GM23338 (cell line): ENCODE data around the gene SMIM13. TPM values are rescaled to one million over a fixed set of nuclear protein-coding genes. Genes with fewer than 3 reads are reported as not detected.

Source experiments
- ATAC-seq: fragments of 200-7000 bp; cut with Tn5 transposase; 3 replicates; pipeline ENCODE4 v1.9.1; 2020
- DNase-seq: peaks from one replicate; pipeline ENCODE4 v3.0.0-alpha.2; 2015; ENCODE audit warnings: low spot score
- H2AFZ ChIP-seq: fragments of 200-600 bp; sonication (generic); 2 replicates; pipeline ENCODE4 v1.8.0; 2016; ENCODE audit warnings: antibody characterized with exemption, mild to moderate bottlenecking, moderate library complexity
- H3F3A ChIP-seq: fragments of 200-600 bp; sonication (generic); replicated peaks from 2 replicates; pipeline ENCODE4 v1.8.0; 2017; ENCODE audit warnings: antibody characterized with exemption, mixed run types, low read depth
- H3K27ac ChIP-seq: fragments of 200-600 bp; sonication (generic); 2 replicates; pipeline ENCODE4 v1.6.1; 2016; ENCODE audit warnings: low read depth
- H3K27me3 ChIP-seq: fragments of 200-600 bp; sonication (generic); 2 replicates; pipeline ENCODE4 v1.8.0; 2016; ENCODE audit warnings: mild to moderate bottlenecking, mixed run types, moderate library complexity; ENCODE audit not compliant: insufficient read depth
- H3K36me3 ChIP-seq: fragments of 200-600 bp; sonication (generic); 2 replicates; pipeline ENCODE4 v1.8.0; 2016; ENCODE audit warnings: mild to moderate bottlenecking; ENCODE audit not compliant: insufficient read depth
- H3K4me1 ChIP-seq: fragments of 200-600 bp; sonication (generic); 2 replicates; pipeline ENCODE4 v1.8.0; 2016; ENCODE audit warnings: mild to moderate bottlenecking, moderate library complexity; ENCODE audit not compliant: insufficient read depth
- H3K4me2 ChIP-seq: fragments of 200-600 bp; sonication (generic); 2 replicates; pipeline ENCODE4 v1.7.1; 2017; ENCODE audit warnings: mixed run types
- H3K4me3 ChIP-seq: fragments of 200-600 bp; sonication (generic); 2 replicates; pipeline ENCODE4 v1.6.1; 2016; ENCODE audit warnings: mixed run types
- H3K79me2 ChIP-seq: fragments of 200-600 bp; sonication (generic); replicated peaks from 2 replicates; pipeline ENCODE4 v1.8.0; 2017; ENCODE audit warnings: mild to moderate bottlenecking; ENCODE audit not compliant: insufficient read depth
- H3K9me2 ChIP-seq: fragments of 200-600 bp; sonication (generic); 2 replicates; pipeline ENCODE4 v1.8.0; 2017; ENCODE audit not compliant: insufficient read depth
- H4K20me1 ChIP-seq: fragments of 200-600 bp; sonication (generic); replicated peaks from 2 replicates; pipeline ENCODE4 v1.8.0; 2017; ENCODE audit warnings: mild to moderate bottlenecking; ENCODE audit not compliant: insufficient read depth
- H3K27ac Mint-ChIP-seq: 2 replicates; pipeline ENCODE4 v1.8.0; 2020; ENCODE audit warnings: inconsistent platforms, mild to moderate bottlenecking, moderate library complexity, mixed read lengths
- H3K27me3 Mint-ChIP-seq: 3 replicates; pipeline ENCODE4 v1.8.0; 2022; ENCODE audit warnings: low read depth, mild to moderate bottlenecking, moderate library complexity, mixed read lengths, inconsistent platforms; ENCODE audit not compliant: insufficient read depth, poor library complexity
- H3K36me3 Mint-ChIP-seq: 3 replicates; pipeline ENCODE4 v1.8.0; 2021; ENCODE audit warnings: low read depth, mild to moderate bottlenecking, inconsistent platforms, moderate library complexity, mixed read lengths
- H3K4me1 Mint-ChIP-seq: 3 replicates; pipeline ENCODE4 v1.8.0; 2020; ENCODE audit warnings: mild to moderate bottlenecking, inconsistent platforms, mixed read lengths
- H3K4me3 Mint-ChIP-seq: 3 replicates; pipeline ENCODE4 v1.8.0; 2021; ENCODE audit warnings: moderate library complexity, mild to moderate bottlenecking, inconsistent platforms, mixed read lengths
- H3K9me3 Mint-ChIP-seq: 3 replicates; pipeline ENCODE4 v1.8.0; 2020; ENCODE audit warnings: moderate library complexity, mild to moderate bottlenecking, inconsistent platforms, mixed read lengths
- CREB1 ChIP-seq: fragments of 250-450 bp; sonication (Bioruptor Pico); IDR thresholded peaks from 2 replicates; pipeline ENCODE4 v1.5.0; 2020; ENCODE audit warnings: low read depth, mild to moderate bottlenecking, moderate library complexity
- CTCF ChIP-seq, 2 experiments: fragments of 200-600 bp in 1 of 2; sonication (generic) in 1 of 2; conservative IDR thresholded peaks; 2 replicates each; pipeline versions ENCODE4 v1.5.1 to v1.6.1; 2016 to 2017; ENCODE audit warnings: antibody characterized with exemption in 2 of 2, low read depth in 2 of 2, mild to moderate bottlenecking in 2 of 2, moderate library complexity in 1 of 2
- ETS1 ChIP-seq: IDR thresholded peaks from 2 replicates; pipeline ENCODE4 v1.6.1; 2016; ENCODE audit warnings: antibody characterized with exemption
- EZH2 ChIP-seq: fragments of 200-600 bp; sonication (generic); IDR thresholded peaks from one replicate; pipeline ENCODE4 v1.8.0; 2017; ENCODE audit warnings: antibody characterized with exemption, mild to moderate bottlenecking, low read depth; ENCODE audit not compliant: unreplicated experiment
- EZH2phosphoT487 ChIP-seq: fragments of 200-600 bp; sonication (generic); IDR thresholded peaks from one replicate; pipeline ENCODE4 v1.8.1; 2018; ENCODE audit warnings: antibody characterized with exemption; ENCODE audit not compliant: unreplicated experiment
- JUNB ChIP-seq: IDR thresholded peaks from one replicate; pipeline ENCODE4 v1.6.1; 2016; ENCODE audit warnings: antibody characterized with exemption; ENCODE audit not compliant: unreplicated experiment
- NANOG ChIP-seq: IDR thresholded peaks from 2 replicates; pipeline ENCODE4 v1.6.1; 2016; ENCODE audit warnings: antibody characterized with exemption, borderline replicate concordance
- POLR2AphosphoS5 ChIP-seq: IDR thresholded peaks from 2 replicates; pipeline ENCODE4 v1.6.1; 2016; ENCODE audit warnings: antibody characterized with exemption, low read depth
- REST ChIP-seq: IDR thresholded peaks from one replicate; pipeline ENCODE4 v1.6.1; 2018; ENCODE audit warnings: antibody characterized with exemption; ENCODE audit not compliant: unreplicated experiment
- STAT1 ChIP-seq: IDR thresholded peaks from one replicate; pipeline ENCODE4 v1.6.1; 2016; ENCODE audit warnings: antibody characterized with exemption; ENCODE audit not compliant: unreplicated experiment
- ZNF114 ChIP-seq: fragments of 250-450 bp; sonication (Bioruptor Pico); IDR thresholded peaks from 2 replicates; pipeline ENCODE4 v1.5.0; 2020; ENCODE audit warnings: mild to moderate bottlenecking, moderate library complexity
- ZNF331 ChIP-seq: fragments of 250-450 bp; sonication (Bioruptor Pico); IDR thresholded peaks from 2 replicates; pipeline ENCODE4 v1.5.0; 2020; ENCODE audit warnings: low read depth, mild to moderate bottlenecking, moderate library complexity
- ZNF462 ChIP-seq: fragments of 250-450 bp; sonication (Bioruptor Pico); IDR thresholded peaks from 2 replicates; pipeline ENCODE4 v1.5.0; 2020; ENCODE audit warnings: mild to moderate bottlenecking, moderate library complexity
- polyA plus RNA-seq: library from polyadenylated mRNA; unstranded; fragments of >200 nt; fragmentation: Nextera tagmentation; extraction: Ambion mirVana; gene quantifications from 2 replicates; pipeline ENCODE4 v1.2.1, GENCODE V29; 2016
- total RNA-seq: library from RNA; depleted of rRNA; stranded (reverse); fragments of >200 nt; shearing (Covaris generic); gene quantifications from 2 replicates; pipeline ENCODE4 v1.2.3, GENCODE V29; 2014

Gene SMIM13
- total and polyA plus RNA-seq, 2 experiments from 2014 or later: 7.2 to 12.7 TPM

- Histone ChIP-seq H3K4me1 (no peaks in the 10 kb centered on the region; the same call in 1 of the 2 replicates), H3K36me3 (peaks cover 14% of the 10 kb centered on the region), H3K4me2 (no peak overlapping the region), H3F3A (no peaks in the 10 kb centered on the region), H3K27me3 (no peaks in the 10 kb centered on the region), H4K20me1 (no peaks in the 10 kb centered on the region), H3K79me2 (no peaks in the 10 kb centered on the region), H3K27ac (no peak overlapping the region), H2AFZ (no peak overlapping the region), H3K9me2 (peaks cover 6% of the 10 kb centered on the region; the same call in 1 of the 2 replicates), H3K4me3 (no peak overlapping the region)
- H3K4me1 Mint-ChIP-seq: peaks cover 8% of the 10 kb centered on the region
- ATAC-seq (no peak), DNase-seq (no peak)
- TF ChIP-seq ZNF114 (CRISPR knock-in tag) (no peak), POLR2AphosphoS5 (no peak), REST (no peak), ZNF462 (CRISPR knock-in tag) (no peak), CREB1 (CRISPR knock-in tag) (no peak), ETS1 (no peak), CTCF (conservative IDR thresholded peaks at IDR 0.05; ENCODE audit: low read depth in 2 of 2) (no peak), NANOG (no peak), JUNB (no peak), STAT1 (no peak), EZH2 (no peak), EZH2phosphoT487 (no peak), ZNF331 (CRISPR knock-in tag) (no peak)
- peaks cover 1% of the 10 kb centered on the region; the same call in 2 of the 3 replicates for H3K9me3 Mint-ChIP-seq
- H3K4me3 Mint-ChIP-seq: no peak overlapping the region
- peaks cover 1% of the 10 kb centered on the region for H3K27me3 Mint-ChIP-seq
- peaks cover 41% of the 10 kb centered on the region for H3K36me3 Mint-ChIP-seq
- H3K27ac Mint-ChIP-seq: no peak overlapping the region
Measured at GRCh38 chr6:11187301-11187700, 93.7 kb downstream of the SMIM13 start.
